Activated CD8-positive, alpha-beta T cell treated with anti-CD3 and anti-CD28 coated beads, Interleukin-2, amount 10 ng/mL, durations not matched to agents 7 days and 5 days (primary cell): Measurements from ENCODE around the gene VAMP8. TPM values are rescaled to one million over a fixed set of nuclear protein-coding genes. Genes with fewer than 3 reads are reported as not detected.
A peak's percentile ranks its signal among the peaks of the same experiment; 100 is the strongest.
"Not testable (repeated sequence)": the region's sequence is repeated elsewhere in the genome, so short reads cannot be mapped to it uniquely, and the experiment has no call there.

Source experiments
- ATAC-seq: fragments of 150-1000 bp; cut with Tn5 transposase; one replicate; pipeline ENCODE4 v1.10.0; 2021; ENCODE audit warnings: moderate library complexity
- CTCF ChIA-PET: fragments of 350-600 bp; sonication (Branson Sonifier 250); formaldehyde crosslinking; loops from one replicate; lab custom pipeline; 2021; ENCODE audit warnings: antibody characterized with exemption; lab: Charles Lee
- POLR2A ChIA-PET: fragments of 350-600 bp; sonication (Branson Sonifier 250); formaldehyde crosslinking; loops from one replicate; lab custom pipeline; 2021; ENCODE audit warnings: antibody characterized with exemption; lab: Charles Lee
- DNase-seq: peaks from one replicate; pipeline ENCODE4 v3.0.0-alpha.2; 2020
- H3K27ac Mint-ChIP-seq: one replicate; pipeline ENCODE4 v1.8.0; 2021; ENCODE audit warnings: mild to moderate bottlenecking, mixed read lengths
- H3K27me3 Mint-ChIP-seq: one replicate; pipeline ENCODE4 v1.8.0; 2021; ENCODE audit warnings: low read depth, mixed read lengths
- H3K36me3 Mint-ChIP-seq: one replicate; pipeline ENCODE4 v1.8.0; 2021; ENCODE audit warnings: low read depth, mixed read lengths
- H3K4me1 Mint-ChIP-seq: one replicate; pipeline ENCODE4 v1.8.0; 2021; ENCODE audit warnings: low read depth, mixed read lengths
- H3K4me3 Mint-ChIP-seq: one replicate; pipeline ENCODE4 v1.8.0; 2021; ENCODE audit warnings: mild to moderate bottlenecking, mixed read lengths
- H3K9me3 Mint-ChIP-seq: one replicate; pipeline ENCODE4 v1.8.0; 2022; ENCODE audit warnings: mixed read lengths; ENCODE audit not compliant: insufficient read depth
- total RNA-seq, 2 experiments: library from RNA; stranded (reverse); gene quantifications; one replicate each; pipeline ENCODE4 v1.2.3, GENCODE V29; 2021

The VAMP8 gene
- total RNA-seq, 2 experiments from 2014 or later: 141 to 148 TPM

DNA sequence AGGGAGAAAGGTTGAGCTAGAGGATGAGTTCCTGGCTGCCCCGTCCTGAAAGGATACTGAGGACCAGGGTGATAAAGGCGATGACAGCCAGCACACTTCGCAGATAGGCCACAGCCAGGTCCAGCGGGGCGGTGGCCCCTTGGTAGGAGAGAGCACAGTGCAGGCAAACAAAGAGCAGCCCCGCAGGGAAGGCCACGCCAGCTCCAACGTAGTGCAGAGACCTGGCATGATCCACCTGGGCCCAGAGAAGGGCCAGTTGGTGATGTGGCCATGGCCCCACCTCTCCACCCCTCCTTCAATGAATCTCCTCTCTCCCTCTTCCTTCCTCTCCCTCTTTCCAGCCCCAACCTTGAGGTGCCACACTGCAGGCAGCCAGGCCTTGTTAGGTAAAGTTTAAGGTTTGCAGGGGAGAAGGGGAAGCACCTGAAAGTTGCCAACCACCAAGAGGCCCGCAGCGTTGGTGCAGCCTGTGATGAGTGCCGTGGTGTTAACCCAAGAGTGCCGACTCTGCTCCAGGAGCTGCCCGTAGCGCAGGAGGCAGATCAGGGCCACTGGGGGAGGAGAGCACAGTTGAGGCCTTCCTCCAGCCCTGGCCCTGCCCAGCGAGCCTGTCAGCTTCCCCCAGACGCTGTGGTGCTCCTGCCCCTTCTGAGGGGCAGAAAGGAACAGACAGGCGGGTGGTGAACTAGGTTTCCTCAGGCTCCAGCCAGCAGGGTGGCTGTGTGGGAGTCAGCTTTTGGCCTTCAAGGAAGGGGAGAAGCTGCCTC is 22.3 kb downstream of the VAMP8 start:
- no peak for ATAC-seq
- Mint-ChIP-seq H3K4me1 (peaks cover 40% of the 10 kb centered on the region), H3K4me3 (no peak overlapping the region), H3K27ac (peak overlapping the region; percentile 49), H3K36me3 (peaks cover 27% of the 10 kb centered on the region), H3K9me3 (no peaks in the 10 kb centered on the region), H3K27me3 (no peaks in the 10 kb centered on the region)
- ChIA-PET POLR2A (interaction anchor here (0.6 to 2.9 kb wide), 4 partner anchors 9 to 272 kb away, joined by 3 to 11 read pairs (median 6); partner anchors contain the start of genes C2orf68 and TGOLN2), CTCF (no interaction called here)
- DNase-seq: no peak

DNA sequence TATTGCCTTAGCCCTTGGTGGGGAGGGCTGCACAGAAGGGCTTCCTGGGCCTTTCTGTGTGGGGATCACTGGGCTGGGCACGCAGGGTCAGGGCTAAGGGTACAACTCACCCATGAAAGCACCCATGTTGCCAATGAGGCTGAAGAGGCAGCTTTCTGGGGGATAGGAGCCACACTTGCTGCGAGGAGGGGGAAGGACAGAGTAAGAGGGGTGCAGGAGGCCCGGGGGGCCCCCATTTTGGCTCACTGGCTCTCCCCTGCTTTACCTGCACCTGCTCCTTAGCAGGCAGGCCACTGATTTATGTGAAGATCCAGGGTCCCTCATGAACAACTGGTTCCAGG is 22.8 kb downstream of the VAMP8 start:
- Mint-ChIP-seq H3K4me1 (peaks cover 36% of the 10 kb centered on the region), H3K4me3 (no peak overlapping the region), H3K27ac (no peak overlapping the region), H3K27me3 (no peaks in the 10 kb centered on the region), H3K9me3 (no peaks in the 10 kb centered on the region), H3K36me3 (peaks cover 24% of the 10 kb centered on the region)
- CTCF ChIA-PET: interaction anchor here (1.1 kb wide), 1 partner anchor 37 kb away, joined by 3 read pairs; no protein-coding TSS in a partner anchor
- POLR2A ChIA-PET: interaction anchor here (0.6 to 2.9 kb wide), 5 partner anchors 10 to 273 kb away, joined by 3 to 11 read pairs (median 6); partner anchors contain the start of genes C2orf68, MAT2A and TGOLN2
- DNase-seq (no peak), ATAC-seq (no peak)

DNA sequence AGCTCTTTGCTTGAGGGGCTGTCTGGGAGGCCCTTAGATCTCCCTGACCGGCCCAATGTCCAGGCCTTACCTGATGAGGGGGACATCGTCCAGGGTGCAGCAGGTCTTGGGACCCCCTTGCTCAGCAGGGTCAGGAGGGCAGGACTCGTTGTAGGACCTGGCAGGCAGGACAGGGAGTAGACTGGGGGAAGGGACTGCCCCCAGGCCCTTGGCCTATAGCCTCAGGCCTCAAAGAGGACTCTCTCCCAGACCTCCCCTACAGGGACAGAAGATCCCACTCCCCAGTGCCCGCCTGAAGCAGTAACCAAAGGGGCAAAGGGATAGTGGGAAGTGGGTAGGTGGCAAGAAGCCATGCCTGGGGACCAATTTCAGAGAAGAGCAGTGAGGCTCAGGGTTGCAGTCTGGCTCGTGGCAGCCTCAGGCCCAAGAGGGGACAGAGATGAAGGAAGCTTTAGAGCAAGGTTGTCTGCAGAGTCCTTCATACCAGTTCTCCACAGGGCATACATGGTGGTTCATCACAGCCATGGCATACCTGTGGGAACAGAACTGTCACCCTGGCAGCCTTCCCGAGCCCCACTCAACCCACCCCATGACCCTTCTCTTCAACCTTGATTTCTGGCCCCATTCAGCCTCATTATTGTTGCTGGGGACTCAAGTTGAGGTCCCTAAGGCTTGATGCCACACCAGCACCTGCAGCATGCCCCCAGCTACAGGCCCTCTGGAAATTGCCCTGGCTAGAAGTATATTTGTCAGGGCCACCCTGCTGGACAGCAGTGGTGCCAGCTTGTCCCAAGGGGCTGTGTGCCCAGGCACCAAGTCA is 23.8 kb downstream of the VAMP8 start:
- H3K9me3 Mint-ChIP-seq: no peaks in the 10 kb centered on the region
- H3K27ac Mint-ChIP-seq: peak overlapping the region; percentile 7
- peak overlapping the region; percentile 76 for H3K4me3 Mint-ChIP-seq
- ChIA-PET CTCF (interaction anchor here (1.1 to 1.5 kb wide), 2 partner anchors 36 to 180 kb away, joined by 3 to 4 read pairs; no protein-coding TSS in a partner anchor), POLR2A (interaction anchor here (0.7 to 2.9 kb wide), 4 partner anchors 11 to 62 kb away, joined by 3 to 11 read pairs (median 4); partner anchors contain the start of genes C2orf68, MAT2A and VAMP5)
- ATAC-seq (no peak), DNase-seq (no peak)
- H3K36me3 Mint-ChIP-seq: peaks cover 16% of the 10 kb centered on the region
- H3K4me1 Mint-ChIP-seq: peaks cover 30% of the 10 kb centered on the region
- no peaks in the 10 kb centered on the region for H3K27me3 Mint-ChIP-seq

DNA sequence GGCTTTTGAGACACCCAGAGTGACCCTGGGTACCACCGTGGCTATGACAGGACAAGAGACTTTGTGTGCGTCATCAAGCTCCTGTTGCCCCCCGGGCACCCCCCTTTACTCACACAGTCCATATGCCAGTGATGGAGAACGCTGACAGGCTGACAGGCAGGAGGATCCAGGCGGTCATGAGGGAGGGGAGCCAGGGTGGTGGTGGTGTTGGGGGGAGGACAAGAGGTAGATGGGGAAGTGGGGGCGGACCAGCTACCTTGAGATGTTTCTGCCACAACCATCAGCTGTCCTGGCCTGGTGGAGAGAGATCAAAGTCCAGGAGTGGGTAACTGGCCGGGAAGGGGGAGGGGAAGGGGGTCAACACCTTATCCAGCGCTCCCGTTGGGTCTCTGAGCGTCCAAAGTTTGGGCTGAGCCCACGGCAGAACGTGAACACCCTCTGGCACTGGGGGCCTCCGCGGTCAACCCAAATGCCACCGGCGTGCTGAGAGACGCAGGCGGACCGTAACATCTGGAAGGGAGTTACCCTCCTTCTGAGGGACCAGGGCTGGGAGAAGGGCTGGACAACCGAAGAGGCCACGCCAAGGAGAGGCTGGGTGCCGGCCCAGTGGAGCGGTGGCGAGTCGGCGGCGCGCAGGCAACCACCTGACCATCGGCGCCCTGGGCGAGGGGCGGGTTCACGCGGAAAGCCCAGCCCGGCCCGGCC is 24.5 kb downstream of the VAMP8 start:
- ChIA-PET POLR2A (interaction anchor here (0.7 to 2.9 kb wide), 3 partner anchors 10 to 40 kb away, joined by 3 to 11 read pairs (median 5); partner anchors contain the start of genes C2orf68 and VAMP5), CTCF (interaction anchor here (1.0 to 1.5 kb wide), 2 partner anchors 8 to 181 kb away, joined by 3 to 4 read pairs; no protein-coding TSS in a partner anchor)
- Mint-ChIP-seq H3K27me3 (no peaks in the 10 kb centered on the region), H3K4me1 (peaks cover 23% of the 10 kb centered on the region), H3K27ac (peak overlapping the region; percentile 7), H3K4me3 (peak overlapping the region; percentile 76), H3K36me3 (peaks cover 13% of the 10 kb centered on the region), H3K9me3 (no peaks in the 10 kb centered on the region)
- DNase-seq (no peak), ATAC-seq (peak; percentile 27)

DNA sequence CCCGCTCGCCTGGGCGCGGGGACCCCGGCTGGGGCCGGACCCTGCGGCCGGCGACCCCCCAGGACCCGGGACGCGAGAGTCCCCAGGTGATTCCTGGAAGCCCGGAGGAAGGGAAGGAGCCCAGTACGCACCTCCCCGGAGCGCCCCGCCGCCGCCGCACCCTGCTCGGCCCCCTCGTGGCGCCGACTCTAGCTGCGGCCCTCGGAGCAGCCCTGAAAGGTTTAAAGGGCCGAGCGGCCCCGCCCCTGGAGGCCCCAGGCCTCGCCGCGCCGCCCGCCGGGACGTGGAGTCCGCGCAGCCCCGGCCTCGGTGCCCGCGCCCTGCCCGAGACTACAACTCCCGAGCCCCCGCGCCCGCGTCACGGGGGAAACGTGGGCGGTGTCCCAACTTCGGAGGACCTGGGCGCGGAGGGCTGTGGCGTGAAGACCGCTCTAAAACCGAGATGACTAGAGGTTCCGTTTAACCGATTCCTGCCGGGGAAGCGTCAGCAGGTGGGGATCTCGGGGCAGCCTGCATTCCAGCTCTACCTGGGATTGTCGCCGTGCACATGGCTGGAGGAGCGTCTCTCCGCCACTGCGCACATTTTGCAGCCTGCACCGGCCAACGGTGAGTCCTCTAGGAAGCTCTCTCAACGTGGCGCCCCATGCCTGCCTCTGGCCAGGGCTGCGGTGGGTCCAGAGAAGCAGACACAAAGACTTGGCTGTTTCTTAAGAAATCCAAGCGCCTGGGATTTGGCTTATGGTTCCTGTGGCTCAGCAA is 25.3 kb downstream of the VAMP8 start, which contains the start of gene TMEM150A:
Gene TMEM150A, minus strand, starts transcription at position 223 of the 759 bp plus-strand sequence. CDS start 750 bp downstream, outside the sequence.
- peak within 1 kb of the TSS; percentile 53 for H3K27ac Mint-ChIP-seq
- ATAC-seq: peak; percentile 97
- peak within 1 kb of the TSS; percentile 79 for H3K4me3 Mint-ChIP-seq
- ChIA-PET POLR2A (interaction anchor here (0.8 to 2.1 kb wide), 2 partner anchors 9 to 276 kb away, joined by 3 to 11 read pairs; partner anchors contain the start of gene C2orf68), CTCF (interaction anchor here (0.7 to 1.7 kb wide), 4 partner anchors 9 to 181 kb away, joined by 3 to 4 read pairs (median 4); no protein-coding TSS in a partner anchor)
- H3K4me1 Mint-ChIP-seq: peaks cover 15% of the 10 kb centered on the region
- DNase-seq: peak; percentile 87
- no peaks in the 10 kb centered on the region for H3K9me3 Mint-ChIP-seq
- no peaks in the 10 kb centered on the region for H3K27me3 Mint-ChIP-seq
- H3K36me3 Mint-ChIP-seq: peaks cover 9% of the 10 kb centered on the region

DNA sequence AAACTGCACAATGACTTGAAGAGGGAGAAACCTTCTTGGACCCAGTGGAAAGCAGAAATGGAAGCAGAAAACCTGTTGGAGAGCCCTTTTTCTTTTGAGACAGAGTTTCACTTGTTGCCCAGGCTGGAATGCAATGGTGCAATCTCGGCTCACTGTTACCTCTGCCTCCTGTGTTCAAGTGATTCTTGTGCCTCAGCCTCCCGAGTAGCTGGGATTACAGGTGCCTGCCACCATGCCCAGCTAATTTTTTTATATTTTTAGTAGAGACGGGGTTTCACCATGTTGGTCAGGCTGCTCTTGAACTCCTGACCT is 26.7 kb downstream of the VAMP8 start:
- peaks cover 17% of the 10 kb centered on the region for H3K4me1 Mint-ChIP-seq
- H3K4me3 Mint-ChIP-seq, DNase-seq, H3K27ac Mint-ChIP-seq, H3K27me3 Mint-ChIP-seq, ATAC-seq, H3K9me3 Mint-ChIP-seq: not testable (repeated sequence)
- peaks cover 16% of the 10 kb centered on the region for H3K36me3 Mint-ChIP-seq
- CTCF ChIA-PET: interaction anchor here (1.0 to 2.5 kb wide), 7 partner anchors 9 to 44 kb away, joined by 3 to 15 read pairs (median 4); partner anchors contain the start of gene RNF181
- POLR2A ChIA-PET: interaction anchor here (0.7 to 4.0 kb wide), 5 partner anchors 8 to 30 kb away, joined by 3 to 20 read pairs (median 3); partner anchors contain the start of genes C2orf68, RNF181 and USP39

DNA sequence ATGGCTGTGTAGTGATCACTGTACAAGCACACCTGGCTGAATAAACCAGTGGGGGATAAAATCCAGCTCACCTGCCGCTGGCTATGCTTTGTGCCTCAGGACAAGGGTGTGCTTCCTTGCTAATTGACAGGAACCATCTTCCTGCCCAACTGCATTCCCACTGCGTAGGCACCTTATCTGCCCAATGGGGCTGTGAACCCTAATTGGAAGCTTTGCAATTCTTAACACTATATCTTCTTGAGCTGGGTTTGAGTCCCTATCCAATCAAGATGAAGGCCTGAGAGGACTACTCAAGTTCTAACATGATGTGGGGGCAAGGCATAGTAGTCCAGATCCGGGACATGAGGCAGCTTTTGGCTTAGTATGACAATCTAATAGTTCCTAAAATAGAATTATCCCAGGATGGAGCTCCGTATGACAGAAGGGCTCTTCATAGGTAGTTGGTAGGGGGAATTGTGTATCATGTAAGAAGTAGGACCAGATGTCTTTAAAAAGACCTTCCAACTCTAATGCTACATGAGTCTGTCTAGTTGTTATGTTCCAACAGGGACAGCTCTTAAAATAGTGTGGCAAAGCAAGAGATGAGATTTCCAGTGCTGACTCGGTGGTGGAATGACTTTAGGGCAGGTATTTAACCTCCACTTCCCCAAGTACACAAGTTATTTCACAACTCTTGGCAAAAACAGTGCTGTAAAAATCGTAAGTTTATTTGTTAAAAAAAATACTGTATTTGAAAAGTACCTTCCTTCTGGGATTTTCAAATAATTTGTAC is 27.4 kb downstream of the VAMP8 start:
- Mint-ChIP-seq H3K4me3 (no peak overlapping the region), H3K9me3 (no peaks in the 10 kb centered on the region), H3K36me3 (peaks cover 19% of the 10 kb centered on the region), H3K27me3 (no peaks in the 10 kb centered on the region), H3K27ac (no peak overlapping the region), H3K4me1 (peaks cover 19% of the 10 kb centered on the region)
- ATAC-seq (no peak), DNase-seq (no peak)
- ChIA-PET POLR2A (interaction anchor here (0.5 to 4.0 kb wide), 7 partner anchors 9 to 277 kb away, joined by 3 to 20 read pairs (median 3); partner anchors contain the start of genes RNF181, TGOLN2 and USP39), CTCF (interaction anchor here (0.9 to 2.5 kb wide), 6 partner anchors 10 to 44 kb away, joined by 3 to 15 read pairs (median 4); partner anchors contain the start of gene RNF181)

DNA sequence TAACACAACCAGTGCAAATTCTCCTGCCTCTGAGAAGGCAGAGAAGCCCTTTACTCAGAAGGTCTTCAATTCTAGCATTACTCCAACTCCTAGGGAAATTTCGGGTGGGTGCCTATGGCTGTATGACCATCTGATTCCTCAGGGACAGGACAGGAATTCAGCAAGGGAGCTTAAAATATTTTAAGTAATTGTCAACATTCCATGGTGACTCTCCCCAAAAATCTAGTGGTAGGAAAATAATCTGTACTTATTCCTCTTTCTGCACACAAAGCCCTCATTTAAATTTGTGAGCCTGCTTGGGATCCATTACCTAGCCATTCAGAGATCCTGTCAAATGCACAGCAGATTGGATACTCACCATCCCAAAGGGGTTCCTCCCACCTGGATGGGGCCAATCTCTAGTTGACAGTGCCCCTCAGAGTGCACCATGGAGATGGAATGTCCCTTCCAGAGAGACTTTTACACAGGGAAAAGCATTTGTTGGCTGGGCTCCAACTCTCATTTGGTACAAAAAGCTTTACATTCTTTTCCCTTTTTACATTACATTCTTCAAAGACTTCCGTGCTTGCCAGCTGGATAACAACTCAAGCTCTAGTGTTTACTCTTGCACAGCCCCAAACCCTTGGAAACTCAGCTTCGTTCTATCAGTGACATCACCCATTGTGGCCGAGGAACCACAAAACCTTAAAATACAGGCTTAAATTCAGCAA is 28.2 kb downstream of the VAMP8 start:
- DNase-seq: no peak
- Mint-ChIP-seq H3K36me3 (peaks cover 24% of the 10 kb centered on the region), H3K9me3 (no peaks in the 10 kb centered on the region), H3K27ac (no peak overlapping the region), H3K27me3 (no peaks in the 10 kb centered on the region), H3K4me1 (peaks cover 23% of the 10 kb centered on the region), H3K4me3 (no peak overlapping the region)
- POLR2A ChIA-PET: interaction anchor here (0.5 to 4.0 kb wide), 6 partner anchors 9 to 278 kb away, joined by 3 to 20 read pairs (median 4); partner anchors contain the start of genes RNF181 and TGOLN2
- CTCF ChIA-PET: interaction anchor here (0.9 to 2.5 kb wide), 4 partner anchors 10 to 32 kb away, joined by 3 to 15 read pairs (median 5); partner anchors contain the start of gene RNF181
- no peak for ATAC-seq

DNA sequence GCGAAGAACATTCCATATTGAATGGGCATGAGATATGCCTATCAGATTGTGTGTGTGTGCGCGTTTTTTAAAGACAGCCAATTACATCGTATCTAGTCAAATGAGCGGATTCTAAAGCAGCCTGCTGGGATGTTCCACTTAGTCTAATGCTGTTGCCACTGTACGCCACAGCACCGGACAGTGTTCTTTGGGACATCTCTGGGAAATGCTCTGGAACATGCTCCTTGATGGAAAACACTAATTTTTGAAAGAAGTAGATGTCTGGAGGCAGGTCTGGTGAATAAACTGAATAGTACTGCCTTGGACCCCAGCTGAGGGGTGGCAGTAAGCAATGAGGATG is 28.7 kb downstream of the VAMP8 start:
- ATAC-seq (no peak), DNase-seq (no peak)
- no peak overlapping the region for H3K4me3 Mint-ChIP-seq
- H3K27me3 Mint-ChIP-seq: no peaks in the 10 kb centered on the region
- ChIA-PET CTCF (interaction anchor here (2.2 kb wide), 1 partner anchor 11 kb away, joined by 6 read pairs; the partner anchor contains the start of gene RNF181), POLR2A (interaction anchor here (0.7 to 4.0 kb wide), 4 partner anchors 9 to 23 kb away, joined by 3 to 20 read pairs (median 3); partner anchors contain the start of gene RNF181)
- peaks cover 23% of the 10 kb centered on the region for H3K4me1 Mint-ChIP-seq
- H3K27ac Mint-ChIP-seq: no peak overlapping the region
- H3K9me3 Mint-ChIP-seq: no peaks in the 10 kb centered on the region
- H3K36me3 Mint-ChIP-seq: peaks cover 24% of the 10 kb centered on the region
